DMS53 treated with DMSO at 0.1 percent for 48 hours (cell line): ENCODE results near the gene TBC1D22A.

Source experiments
- DNase-seq: peaks from one replicate; lab custom pipeline; 2025; ENCODE audit not compliant: unreplicated experiment; lab: John Stamatoyannopoulos, UW

Gene TBC1D22A

DNA sequence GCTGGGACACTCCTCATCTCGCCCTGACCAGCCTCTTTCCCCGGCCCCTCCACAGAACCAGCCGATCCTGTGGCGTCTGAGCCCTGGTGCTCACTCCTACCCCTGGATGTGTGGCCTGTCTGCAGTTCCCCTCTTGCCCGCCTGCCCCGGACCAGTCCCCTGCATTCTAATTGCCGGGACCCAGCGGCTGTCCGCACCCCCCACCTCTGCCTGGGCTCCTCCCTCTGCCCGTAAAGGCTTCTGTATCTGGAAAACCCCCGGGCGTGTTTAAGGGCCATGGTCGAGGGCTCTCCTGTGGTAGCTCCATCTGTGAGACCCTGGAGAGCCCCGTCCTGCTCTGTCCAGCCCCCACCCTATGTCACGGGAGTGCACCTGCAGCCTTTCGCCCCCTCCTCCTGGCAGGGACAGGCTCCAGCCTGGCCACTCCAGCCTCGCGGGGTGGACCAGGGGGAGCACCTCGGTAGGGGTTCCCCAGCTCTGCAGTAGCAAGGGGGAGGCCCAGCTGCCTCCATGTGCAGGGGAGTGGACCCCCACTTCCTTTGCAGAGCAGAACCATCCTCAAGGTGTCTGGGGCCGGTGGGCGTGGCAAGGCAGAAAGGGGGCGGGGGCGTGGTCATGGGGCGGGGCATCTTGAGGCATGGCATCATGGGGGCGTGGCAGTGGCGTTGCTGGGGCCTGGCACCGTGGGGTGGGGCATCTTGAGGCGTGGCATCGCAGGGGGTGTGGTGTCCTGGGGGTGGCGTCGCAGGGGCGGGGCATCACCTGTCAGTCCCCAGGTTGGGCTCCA lies 430.4 kb downstream of the TBC1D22A start:
- peak; percentile 35 for DNase-seq

DNA sequence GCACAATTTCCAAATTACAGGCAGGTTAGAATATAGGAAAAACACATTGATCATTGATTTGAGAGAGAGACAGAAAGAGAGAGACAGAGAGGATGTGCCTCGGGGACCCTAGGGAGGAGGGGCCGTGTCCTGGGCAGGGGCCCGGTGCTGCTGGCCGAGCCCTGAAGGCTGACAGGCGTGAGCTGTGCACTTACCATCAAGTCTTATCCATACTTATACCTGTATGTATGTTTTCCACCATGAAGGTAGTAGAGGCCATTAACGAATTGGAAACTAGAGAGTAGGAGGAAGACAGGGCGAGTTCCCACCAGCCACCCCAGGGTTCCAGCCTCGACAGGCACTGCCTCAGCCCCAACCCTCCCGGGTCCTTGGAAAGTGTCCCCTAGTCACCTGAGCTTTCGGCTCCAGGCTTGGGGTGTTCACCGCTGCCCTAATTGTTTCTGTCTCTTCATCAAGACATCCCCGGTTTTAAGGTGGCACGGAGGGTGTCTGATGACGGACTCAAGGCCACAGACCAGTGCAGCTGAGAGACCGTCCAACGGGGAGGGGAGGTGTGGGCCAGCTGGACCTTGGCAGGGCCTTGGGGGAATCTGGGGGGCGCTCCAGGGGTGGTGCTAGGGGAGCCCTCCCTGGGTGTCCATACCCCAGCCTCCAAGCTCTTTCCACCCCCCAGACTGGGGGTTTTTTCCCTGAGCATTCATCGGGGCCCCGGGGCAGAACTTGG lies 431.3 kb downstream of the TBC1D22A start:
- DNase-seq: no peak

DNA sequence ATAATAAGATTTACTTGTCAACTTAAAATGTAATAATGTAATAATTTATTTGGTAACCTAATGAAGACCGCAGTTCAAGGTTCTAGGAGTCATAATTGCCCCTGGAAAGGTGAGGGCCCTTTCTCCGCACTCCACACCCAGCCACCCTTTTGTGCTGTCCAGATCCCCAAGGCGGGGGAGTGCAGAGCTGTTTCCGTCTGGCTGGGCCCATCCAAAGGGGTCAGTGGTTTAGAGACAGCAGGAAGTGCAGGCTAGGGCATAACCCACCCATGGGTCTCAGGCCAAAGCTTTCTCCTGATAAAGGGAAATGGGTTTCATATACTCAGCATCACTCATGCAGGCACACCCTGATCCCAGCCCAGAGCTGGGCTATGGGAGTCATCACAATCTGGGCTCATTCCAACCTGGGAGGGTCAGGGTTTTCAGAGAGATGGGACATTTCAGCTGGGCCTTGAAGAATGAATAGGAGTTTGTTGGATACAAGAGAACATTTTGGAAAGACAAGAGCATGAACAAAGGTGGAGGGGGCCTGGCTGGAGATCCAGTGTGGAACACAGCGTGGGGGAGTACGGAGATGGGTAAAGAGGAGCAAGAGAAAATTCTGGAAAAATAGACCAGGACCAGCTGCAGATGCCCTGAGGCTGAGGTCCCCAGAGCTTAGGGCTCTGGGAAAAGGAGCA lies 432.2 kb downstream of the TBC1D22A start:
- no peak for DNase-seq

DNA sequence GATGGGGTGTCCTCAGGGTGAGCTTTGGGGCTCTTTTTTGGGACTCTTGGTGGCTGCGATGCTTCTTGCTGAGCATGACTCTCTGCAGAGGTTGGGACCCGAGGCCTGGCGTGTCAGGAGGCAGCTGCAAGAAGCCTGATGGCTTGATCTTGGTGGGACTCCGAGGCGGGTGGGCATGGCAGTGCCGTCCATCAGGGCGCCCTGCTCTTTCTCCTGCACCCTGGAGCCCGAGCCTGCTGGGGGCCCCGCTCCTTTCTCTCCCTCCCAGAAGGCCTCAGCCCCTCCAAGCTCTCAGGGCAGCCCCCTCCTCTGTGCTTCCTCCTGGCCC lies 432.7 kb downstream of the TBC1D22A start:
- no peak for DNase-seq

DNA sequence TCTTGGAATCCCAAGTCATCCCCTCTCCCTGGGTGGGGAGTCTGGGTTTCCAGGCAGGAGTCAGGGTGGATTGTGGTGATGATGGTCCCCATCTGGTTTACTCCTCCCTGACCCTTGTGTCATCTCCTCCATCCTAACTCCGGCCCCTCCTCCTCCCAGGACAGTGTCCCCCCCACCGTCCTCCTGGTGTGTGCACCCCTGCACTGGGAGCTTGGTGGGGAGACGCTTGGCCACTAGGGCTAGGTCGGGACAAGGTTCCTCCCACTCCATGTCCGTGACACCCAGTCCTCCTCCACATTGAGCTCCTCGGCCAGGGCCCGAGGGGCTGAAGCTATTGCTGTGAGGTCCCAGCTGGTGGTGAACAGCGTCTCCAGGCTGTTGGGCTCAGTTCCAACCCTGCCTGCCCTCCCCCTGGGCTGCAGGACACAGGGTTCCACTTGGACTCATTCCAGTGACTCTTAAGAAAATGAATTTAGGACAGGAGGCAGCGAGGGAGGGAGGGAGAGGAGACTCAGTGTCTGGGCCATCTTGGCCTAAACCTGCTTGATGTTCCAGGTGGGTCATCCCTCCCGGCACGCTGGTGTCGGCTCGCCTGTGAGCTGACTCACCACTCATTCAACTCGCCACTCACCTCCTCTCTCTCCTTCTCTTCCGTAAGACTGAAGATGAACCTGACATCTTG lies 433.2 kb downstream of the TBC1D22A start:
- DNase-seq: no peak

DNA sequence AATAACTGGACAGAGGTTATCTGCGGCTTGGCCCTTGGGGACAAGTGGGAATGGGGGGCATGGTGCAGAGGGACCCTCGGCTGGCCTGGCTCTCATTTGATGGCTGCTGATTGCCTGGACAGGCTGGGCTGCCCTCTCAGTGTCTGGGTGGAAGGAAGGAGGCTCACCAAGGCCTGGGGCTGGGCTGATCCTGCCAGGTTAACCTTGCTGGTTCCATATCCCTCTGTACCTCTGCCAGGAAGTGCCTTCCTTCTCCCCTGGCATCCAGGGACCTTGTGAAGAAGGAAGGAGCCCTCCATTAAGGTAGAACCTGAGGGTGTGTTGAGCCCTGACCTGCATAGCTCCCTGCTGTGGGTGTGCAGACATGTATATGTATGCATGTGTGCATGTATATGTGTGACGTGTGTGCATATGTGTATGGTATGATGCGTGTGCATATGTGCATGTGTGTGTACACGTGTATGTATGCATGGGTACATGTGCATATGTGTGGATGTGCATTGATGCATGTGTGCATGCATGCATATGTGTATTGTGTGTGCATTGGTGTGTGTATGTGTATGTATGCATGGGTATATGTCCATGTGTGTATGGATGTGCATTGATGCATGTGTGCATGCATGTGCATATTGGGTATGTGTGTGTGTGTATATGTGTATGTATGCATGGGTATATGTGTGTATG lies 433.9 kb downstream of the TBC1D22A start:
- no peak for DNase-seq

DNA sequence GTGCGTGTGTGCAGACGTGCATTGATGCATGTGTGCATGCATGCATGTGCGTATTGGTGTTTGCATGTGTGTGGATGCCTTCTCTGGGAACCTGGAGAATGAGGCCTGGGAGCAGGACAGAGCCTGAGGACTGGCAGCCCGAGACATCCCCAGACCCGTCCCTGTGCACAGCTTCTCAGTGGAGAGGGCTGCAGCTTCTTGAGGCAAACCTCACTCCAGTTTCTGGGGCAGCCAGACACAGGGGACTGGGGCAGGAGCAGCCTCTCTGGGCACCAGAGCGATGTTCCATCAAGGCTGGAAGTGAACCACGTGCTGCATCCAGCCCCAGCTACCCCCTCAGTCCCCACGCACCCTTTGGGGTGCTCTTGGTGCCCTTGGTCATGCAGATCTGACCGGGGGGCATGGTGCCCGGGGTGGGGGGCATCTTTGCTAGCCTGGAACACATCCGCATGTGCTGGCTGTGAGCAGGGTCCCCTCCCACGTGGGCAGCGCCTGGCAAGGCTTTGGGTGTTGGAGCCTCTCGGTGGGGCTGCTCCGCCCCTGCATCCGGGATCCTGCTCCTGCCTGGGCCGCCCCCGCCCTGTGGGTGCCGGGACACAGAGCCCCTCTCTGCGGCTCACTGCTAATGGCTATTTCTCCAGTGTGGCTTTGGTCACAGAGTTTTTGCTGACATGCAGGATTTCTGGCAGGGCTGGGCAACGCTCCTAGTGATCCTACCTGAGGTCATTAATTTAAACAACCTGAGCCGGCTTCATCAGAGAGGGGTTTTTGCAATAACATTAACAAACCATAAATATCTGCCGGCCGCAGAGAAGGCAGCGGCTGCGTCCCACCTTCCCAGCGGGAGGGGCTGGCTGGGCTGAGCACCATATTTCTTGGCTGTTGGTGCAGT lies 434.7 kb downstream of the TBC1D22A start:
- DNase-seq: no peak

DNA sequence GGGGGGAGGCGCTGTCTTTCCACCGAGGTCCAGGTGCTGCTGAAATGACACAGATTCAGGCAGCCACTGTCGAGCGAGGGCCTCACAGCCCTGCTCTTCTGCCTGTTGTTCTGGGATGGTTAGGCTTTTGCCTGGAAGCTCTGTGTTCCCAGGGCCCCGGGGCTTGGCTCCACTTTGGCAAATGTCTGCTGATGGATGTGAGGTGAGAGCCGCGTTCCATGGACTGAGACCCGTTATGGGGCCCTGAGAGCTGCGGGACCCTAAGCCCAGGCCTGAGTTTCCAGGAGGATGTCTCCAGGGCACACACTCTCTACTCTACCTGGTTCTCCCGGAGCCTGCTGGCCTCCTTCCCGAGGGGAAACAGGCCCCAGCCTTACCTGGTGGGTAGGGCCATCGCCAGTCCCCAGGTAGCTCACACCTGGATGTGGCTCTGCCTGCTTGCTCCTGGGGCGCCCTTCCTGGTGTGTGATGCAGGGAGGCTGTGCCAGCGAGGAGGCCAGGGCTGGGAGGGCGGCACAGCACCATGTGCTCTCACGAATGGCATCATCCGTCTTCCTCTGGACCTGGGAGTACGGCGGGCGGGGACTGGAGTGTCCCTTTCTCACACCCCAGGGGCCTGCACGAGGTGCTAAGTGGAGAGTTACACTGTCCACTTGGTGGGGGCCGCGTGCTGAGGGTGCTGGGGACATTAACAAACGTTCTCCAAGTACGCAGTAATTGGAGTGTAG lies 435.5 kb downstream of the TBC1D22A start:
- no peak for DNase-seq

DNA sequence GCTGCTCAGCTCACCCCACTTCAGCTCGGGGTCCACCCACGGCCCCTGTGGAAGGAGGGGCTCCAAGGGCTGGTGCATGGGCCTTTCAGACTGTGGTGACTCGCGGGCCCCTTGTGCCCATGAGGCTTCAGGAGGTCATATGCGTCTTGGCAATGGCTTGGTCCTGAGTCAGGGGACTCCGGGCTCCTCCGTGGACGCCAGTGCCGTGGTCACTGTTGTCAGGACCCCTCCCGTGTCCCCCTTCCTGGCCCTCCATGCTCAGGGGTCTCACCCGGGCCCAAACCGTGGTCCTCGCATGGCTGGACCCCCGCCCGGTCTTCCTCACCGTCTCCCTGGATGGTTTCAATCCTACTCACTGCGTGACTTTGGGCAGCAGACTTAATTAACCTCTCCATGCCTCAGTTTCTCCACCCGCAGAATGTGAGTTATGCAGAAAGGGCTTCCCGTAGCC lies 436.4 kb downstream of the TBC1D22A start:
- DNase-seq: no peak

DNA sequence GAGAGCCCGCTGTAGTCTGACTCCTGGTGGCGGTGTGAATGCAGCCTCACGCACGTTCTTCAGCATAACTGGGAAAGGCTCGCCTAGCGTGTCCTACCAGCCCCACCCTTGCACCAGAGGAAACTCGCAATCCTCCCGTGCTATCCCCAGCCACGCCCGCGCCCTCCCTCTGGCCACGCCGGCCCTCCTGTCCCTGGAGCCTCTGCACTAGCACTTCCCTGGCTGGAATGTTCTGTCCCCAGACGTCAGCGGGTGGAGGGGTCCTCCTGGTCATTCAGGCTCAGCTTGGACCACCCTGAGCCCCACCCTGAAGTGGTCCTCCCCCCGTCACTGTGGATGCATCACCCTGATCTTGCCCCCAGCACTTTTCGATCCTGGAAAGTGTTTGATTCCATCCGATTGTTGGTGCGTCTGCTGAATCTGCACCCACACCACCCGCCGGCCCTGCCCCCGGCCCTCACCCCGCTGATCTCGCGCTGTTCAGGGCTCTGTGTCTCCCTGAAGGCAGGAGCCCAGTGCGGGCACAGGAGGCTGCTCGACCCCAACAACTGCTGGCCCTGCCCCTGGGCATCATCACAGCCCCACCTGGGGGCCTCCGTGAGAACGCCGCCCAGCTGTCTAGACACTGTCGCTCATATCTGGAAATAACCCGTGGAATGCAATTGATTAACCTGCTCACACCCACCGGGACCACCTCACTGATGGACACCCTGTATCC lies 437.0 kb downstream of the TBC1D22A start:
- DNase-seq: no peak

DNA sequence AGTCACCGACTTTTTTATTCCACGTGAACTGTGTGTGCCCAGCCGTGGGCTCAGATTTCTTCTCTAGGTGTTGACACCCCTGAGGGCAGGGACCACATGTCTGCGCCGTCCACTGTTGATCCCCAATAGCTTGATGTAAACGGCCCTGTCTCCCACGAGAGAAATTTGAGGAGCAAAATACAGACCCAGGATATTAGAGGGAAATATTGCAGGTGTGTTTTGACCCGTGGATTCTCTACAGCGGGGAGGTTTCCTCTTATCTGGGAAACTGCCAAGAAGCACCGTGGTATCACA lies 437.5 kb downstream of the TBC1D22A start:
- DNase-seq: no peak

DNA sequence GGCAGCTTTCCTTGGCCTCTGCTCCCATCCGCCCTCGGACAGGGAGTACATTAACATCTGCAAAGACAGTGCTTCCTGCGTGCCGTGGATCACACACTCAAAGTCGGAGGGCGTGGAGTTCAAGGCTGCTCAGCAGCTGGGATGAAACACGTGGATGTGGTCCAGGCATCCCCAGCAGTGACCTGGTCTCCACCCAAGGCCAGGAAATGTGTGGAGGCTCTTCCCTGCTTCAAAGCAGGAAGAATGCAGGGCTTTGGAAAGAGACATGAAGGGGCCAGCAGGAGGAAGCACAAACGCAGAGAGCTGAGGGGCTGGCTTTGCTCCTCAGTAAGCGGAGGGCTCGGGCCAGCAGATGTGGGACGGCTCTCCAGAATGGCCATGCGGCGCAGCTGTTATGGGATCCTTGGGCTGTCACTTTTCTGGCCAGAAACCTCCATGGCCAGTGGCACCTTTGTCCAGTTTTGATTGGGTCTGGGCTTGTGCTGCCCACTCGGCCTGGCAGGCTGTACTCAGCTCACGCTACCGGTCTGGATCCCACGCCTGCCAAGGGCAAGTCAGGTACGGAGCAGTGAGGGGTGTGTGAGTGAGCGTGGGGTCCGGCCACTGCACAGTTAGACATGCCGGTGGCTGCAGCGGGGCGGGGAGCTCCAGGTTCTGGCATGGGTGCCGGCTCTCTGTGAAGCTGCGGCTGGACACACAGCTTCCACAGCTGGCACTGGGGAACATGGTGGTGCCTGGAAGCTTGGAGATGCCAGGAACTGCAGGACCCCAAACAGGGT lies 438.0 kb downstream of the TBC1D22A start:
- no peak for DNase-seq

DNA sequence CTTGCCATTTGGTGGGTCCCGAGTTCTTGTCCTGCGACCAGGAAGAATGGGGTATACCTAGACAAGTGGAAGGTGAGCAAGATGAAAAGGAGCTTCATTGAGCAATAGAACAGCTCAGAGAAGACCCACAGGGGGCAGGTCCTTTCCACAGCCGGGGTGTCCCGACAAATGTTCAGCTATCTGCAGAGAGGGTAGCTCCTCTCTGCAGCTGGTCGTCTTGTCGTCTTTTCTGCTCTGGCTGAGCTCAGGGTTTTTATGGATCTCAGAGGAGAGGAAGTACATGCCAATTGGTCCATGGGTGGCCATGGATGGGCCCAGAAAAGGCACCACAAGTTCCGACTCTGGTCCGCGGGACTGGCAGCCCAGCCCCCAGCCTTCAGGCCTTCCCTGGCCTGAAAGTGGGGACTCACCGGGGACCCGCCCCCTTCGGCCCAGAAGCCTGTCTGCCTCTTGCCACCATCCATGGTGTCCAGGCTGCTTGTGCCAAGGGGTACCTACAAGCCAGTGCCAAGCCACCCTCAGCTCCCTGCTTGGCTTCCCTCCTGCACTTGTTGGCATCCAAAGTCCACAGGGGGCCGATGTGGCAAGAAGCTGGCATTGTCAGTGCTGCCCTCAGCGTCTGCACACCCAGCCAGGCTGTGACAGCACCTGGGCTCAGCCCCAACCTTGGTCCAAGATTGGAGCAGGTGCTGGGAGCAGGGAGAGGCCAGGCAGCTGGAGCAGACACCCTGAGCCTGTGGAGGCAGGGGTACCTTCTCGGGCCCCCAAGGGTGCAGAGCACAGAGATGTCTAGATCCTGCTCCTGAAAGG lies 438.9 kb downstream of the TBC1D22A start:
- no peak for DNase-seq

DNA sequence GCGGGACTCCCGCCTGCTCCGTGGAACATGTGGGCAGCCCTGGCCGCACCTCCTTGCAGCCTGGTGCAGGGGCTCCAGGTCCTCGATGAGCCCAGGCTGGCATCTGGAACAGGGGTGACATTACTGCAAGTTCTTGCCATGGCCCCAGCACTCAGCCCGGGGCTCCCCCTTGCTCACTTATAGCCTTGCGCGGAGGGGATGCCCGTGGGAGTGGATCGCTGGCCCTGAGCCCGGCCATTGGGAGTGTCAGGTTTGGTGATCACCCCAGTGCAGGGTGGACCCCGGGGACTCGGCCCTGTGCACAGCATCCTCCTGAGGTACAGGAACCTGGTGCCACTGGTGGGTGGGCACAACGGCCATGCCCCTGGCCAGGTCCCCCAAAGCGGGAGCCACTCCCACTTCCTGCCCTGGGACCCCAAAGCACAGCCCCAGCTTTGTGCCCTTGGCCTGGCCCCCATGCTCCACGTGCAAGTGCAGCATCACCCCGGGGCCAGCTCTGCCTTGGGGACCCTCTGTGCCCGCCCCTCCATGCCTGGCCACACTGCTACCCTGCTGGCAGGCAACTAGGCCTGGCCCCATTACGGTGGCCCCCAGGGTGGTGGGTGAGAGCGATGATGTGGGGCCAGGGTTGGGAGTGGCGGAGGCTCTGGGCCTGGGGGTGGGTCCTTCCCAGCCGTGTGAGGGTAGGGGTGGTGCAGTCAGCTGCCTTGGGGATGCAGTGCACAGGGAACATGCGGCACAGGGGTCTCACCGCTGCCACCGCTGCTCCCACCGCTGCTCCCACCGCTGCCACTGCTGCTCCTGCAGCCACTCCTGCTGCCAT lies 439.8 kb downstream of the TBC1D22A start:
- no peak for DNase-seq

DNA sequence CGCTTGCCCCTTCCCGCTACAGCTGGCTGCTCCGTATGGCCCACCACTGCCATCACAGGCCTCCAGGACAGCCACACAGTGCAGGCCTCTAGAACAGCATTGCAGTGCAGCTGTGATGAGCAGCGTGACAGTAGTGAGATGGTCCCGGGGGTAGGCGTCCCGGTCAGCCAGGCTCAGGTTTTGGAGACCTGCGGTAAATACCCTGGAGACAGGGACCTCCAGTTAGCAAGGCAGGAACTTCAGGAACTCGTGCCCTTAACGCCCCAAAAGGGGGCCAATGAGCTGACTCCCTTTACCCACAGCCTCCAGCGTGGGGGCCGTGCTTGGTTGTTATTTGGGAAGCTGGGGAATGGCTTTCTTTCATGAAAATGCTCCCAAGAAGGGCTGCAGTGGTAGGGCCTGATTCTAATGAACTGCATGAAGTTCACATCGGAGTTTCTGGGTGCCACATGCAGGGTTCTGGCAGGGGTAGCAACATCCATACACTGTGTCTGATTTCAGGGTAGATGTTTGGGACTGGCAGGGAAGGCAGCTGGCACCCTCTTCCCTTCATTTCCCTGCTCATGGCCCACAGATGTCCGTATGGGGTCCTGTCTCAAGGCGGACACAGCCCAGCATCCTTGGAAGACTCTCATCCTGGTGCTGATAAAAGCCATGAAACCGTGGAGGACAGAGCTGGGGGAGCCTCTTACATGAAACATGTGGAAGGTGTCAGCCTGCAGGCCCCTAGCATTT lies 440.5 kb downstream of the TBC1D22A start:
- DNase-seq: no peak

DNA sequence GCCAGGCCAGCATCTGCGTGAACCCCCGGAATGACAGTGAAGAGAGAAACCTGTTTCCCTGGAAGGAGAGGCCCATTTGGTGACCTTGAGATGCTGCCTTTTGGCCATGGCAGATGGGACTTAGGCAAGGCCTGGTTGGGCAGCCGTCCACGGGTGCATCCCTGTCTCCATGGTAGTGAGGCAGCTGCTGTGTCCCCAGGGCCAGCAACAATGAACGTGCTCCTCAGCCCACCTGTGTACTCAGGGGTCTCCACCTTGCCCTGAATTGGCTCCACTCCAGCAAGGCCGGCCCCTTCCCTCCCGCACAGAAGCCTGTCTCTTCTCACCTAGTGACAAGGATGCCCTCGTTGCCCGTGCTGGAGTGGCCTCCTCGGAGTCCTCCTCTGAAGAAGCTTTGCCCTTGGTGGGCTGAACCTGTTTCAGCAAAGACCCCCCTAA lies 441.1 kb downstream of the TBC1D22A start:
- no peak for DNase-seq
